ENCODE results near the gene NR3C1.

NR3C1 gene

GRCh38 chr5:143379606-143380005 lies 23.9 kb downstream of the NR3C1 start:
- H3K27ac ChIP-seq (ENCODE audit: low read depth, low read length) = no peak overlapping the region
- peaks cover 85% of the 10 kb centered on the region for H3K36me3 ChIP-seq (ENCODE audit: control insufficient read depth, low read length)
- no peaks in the 10 kb centered on the region for H3K27me3 ChIP-seq (ENCODE audit: control insufficient read depth, low read length)
- H3K4me3 ChIP-seq (ENCODE audit: low read length) = no peak overlapping the region
- no peak overlapping the region for H3K4me2 ChIP-seq (ENCODE audit: low read length)
- H3K79me2 ChIP-seq (ENCODE audit: control insufficient read depth, low read length) = peaks cover 100% of the 10 kb centered on the region
- H3F3A ChIP-seq (ENCODE audit: control insufficient read depth, insufficient read depth) = peaks cover 7% of the 10 kb centered on the region; the same call in 1 of the 2 replicates
- H4K20me1 ChIP-seq (ENCODE audit: control insufficient read depth, insufficient read depth, low read depth, low read length) = peaks cover 7% of the 10 kb centered on the region; the same call in 1 of the 2 replicates
- no peak for TF ChIP-seq EZH2phosphoT487 (IDR thresholded peaks at IDR 0.05; ENCODE audit: borderline replicate concordance, low read length)
- TF ChIP-seq CTCF (IDR thresholded peaks at IDR 0.05; ENCODE audit: low read depth, low read length, poor library complexity, severe bottlenecking) = no peak
- peaks cover 8% of the 10 kb centered on the region for H3K4me1 ChIP-seq (ENCODE audit: control insufficient read depth, low read length)
- H3K9me2 ChIP-seq (replicated peaks; ENCODE audit: control insufficient read depth, low read length) = no peaks in the 10 kb centered on the region
- H3K9me3 ChIP-seq (ENCODE audit: control insufficient read depth, insufficient read depth, low read length) = peaks cover 6% of the 10 kb centered on the region

GRCh38 chr5:143376911-143377813 lies 26.3 kb downstream of the NR3C1 start:
- TF ChIP-seq EZH2phosphoT487 (IDR thresholded peaks at IDR 0.05; ENCODE audit: borderline replicate concordance, low read length) = no peak
- TF ChIP-seq CTCF (IDR thresholded peaks at IDR 0.05; ENCODE audit: low read depth, low read length, poor library complexity, severe bottlenecking) = no peak
- H3K79me2 ChIP-seq (ENCODE audit: control insufficient read depth, low read length) = peaks cover 100% of the 10 kb centered on the region
- H3K4me3 ChIP-seq (ENCODE audit: low read length) = no peak overlapping the region
- H3K9me3 ChIP-seq (ENCODE audit: control insufficient read depth, insufficient read depth, low read length) = no peaks in the 10 kb centered on the region
- no peak overlapping the region for H3K27ac ChIP-seq (ENCODE audit: low read depth, low read length)
- H4K20me1 ChIP-seq (ENCODE audit: control insufficient read depth, insufficient read depth, low read depth, low read length) = peaks cover 7% of the 10 kb centered on the region; the same call in 1 of the 2 replicates
- no peaks in the 10 kb centered on the region for H3K27me3 ChIP-seq (ENCODE audit: control insufficient read depth, low read length)
- peaks cover 75% of the 10 kb centered on the region for H3K36me3 ChIP-seq (ENCODE audit: control insufficient read depth, low read length)
- H3K9me2 ChIP-seq (replicated peaks; ENCODE audit: control insufficient read depth, low read length) = no peaks in the 10 kb centered on the region
- peaks cover 8% of the 10 kb centered on the region for H3K4me1 ChIP-seq (ENCODE audit: control insufficient read depth, low read length)
- H3K4me2 ChIP-seq (ENCODE audit: low read length) = no peak overlapping the region
- H3F3A ChIP-seq (ENCODE audit: control insufficient read depth, insufficient read depth) = no peaks in the 10 kb centered on the region

GRCh38 chr5:143376195-143376779 lies 27.2 kb downstream of the NR3C1 start:
- Histone ChIP-seq H3K9me2 (replicated peaks; ENCODE audit: control insufficient read depth, low read length) (no peaks in the 10 kb centered on the region), H3K79me2 (ENCODE audit: control insufficient read depth, low read length) (peaks cover 100% of the 10 kb centered on the region), H3K4me1 (ENCODE audit: control insufficient read depth, low read length) (peaks cover 8% of the 10 kb centered on the region), H3K9me3 (ENCODE audit: control insufficient read depth, insufficient read depth, low read length) (no peaks in the 10 kb centered on the region), H3K4me3 (ENCODE audit: low read length) (no peak overlapping the region), H4K20me1 (ENCODE audit: control insufficient read depth, insufficient read depth, low read depth, low read length) (peaks cover 7% of the 10 kb centered on the region; the same call in 1 of the 2 replicates), H3K4me2 (ENCODE audit: low read length) (no peak overlapping the region), H3F3A (ENCODE audit: control insufficient read depth, insufficient read depth) (no peaks in the 10 kb centered on the region), H3K27me3 (ENCODE audit: control insufficient read depth, low read length) (no peaks in the 10 kb centered on the region), H3K36me3 (ENCODE audit: control insufficient read depth, low read length) (peaks cover 78% of the 10 kb centered on the region), H3K27ac (ENCODE audit: low read depth, low read length) (no peak overlapping the region)
- TF ChIP-seq EZH2phosphoT487 (IDR thresholded peaks at IDR 0.05; ENCODE audit: borderline replicate concordance, low read length) (no peak), CTCF (IDR thresholded peaks at IDR 0.05; ENCODE audit: low read depth, low read length, poor library complexity, severe bottlenecking) (no peak)
